Large intestine (tissue), 3 donors: ENCODE results near the gene STEAP3. TPM values are rescaled to one million over a fixed set of nuclear protein-coding genes. Genes with fewer than 3 reads are reported as not detected.

Experiments
- DNase-seq, 2 donors: peaks; one replicate each; pipeline versions ENCODE4 v3.0.0 to v3.0.0-alpha.2; 2013
- H3K27ac ChIP-seq: one replicate; pipeline ENCODE4 v1.5.1; 2013; ENCODE audit warnings: low read length
- H3K27me3 ChIP-seq: 2 replicates; pipeline ENCODE4 v1.6.1; 2013; ENCODE audit warnings: low read length; ENCODE audit not compliant: control insufficient read depth, insufficient read depth
- H3K36me3 ChIP-seq: 2 replicates; pipeline ENCODE4 v1.6.1; 2013; ENCODE audit warnings: low read length; ENCODE audit not compliant: control insufficient read depth, insufficient read depth
- H3K4me1 ChIP-seq: one replicate; pipeline ENCODE4 v1.6.1; 2013; ENCODE audit warnings: low read length; ENCODE audit not compliant: control insufficient read depth, insufficient read depth
- H3K4me3 ChIP-seq: one replicate; pipeline ENCODE4 v1.5.1; 2013; ENCODE audit warnings: low read length
- H3K9me3 ChIP-seq: one replicate; pipeline ENCODE4 v1.6.1; 2013; ENCODE audit warnings: mild to moderate bottlenecking, low read depth, low read length, moderate library complexity; ENCODE audit not compliant: control insufficient read depth
- WGBS: methylation state at CpG from one replicate; pipeline ENCODE4 v1.1.5; 2013; ENCODE audit warnings: low lambda C conversion rate; ENCODE audit not compliant: insufficient coverage; 5-methylcytosine and 5-hydroxymethylcytosine counted together
- polyA plus RNA-seq: library from polyadenylated mRNA; unstranded; fragments of 120-200 nt; gene quantifications from one replicate; pipeline ENCODE4 v1.2.1, GENCODE V29; 2013

STEAP3 gene
- polyA plus RNA-seq, 1 donor, result 1.4 TPM

GRCh38 chr2:119216994-119217393 is 6.6 kb upstream of the STEAP3 start:
- no CpG with 5 or more reads among the region's 5 CpGs for WGBS
- Histone ChIP-seq H3K9me3 (no peaks in the 10 kb centered on the region), H3K27ac (no peak overlapping the region), H3K4me1 (no peaks in the 10 kb centered on the region), H3K27me3 (peaks cover 19% of the 10 kb centered on the region), H3K4me3 (no peak overlapping the region), H3K36me3 (no peaks in the 10 kb centered on the region)
- DNase-seq, result no peak

GRCh38 chr2:119218478-119219064 is 5.1 kb upstream of the STEAP3 start:
- 79% methylated on average over 2 of the region's 6 CpGs for WGBS
- peaks cover 28% of the 10 kb centered on the region for H3K27me3 ChIP-seq
- no peaks in the 10 kb centered on the region for H3K9me3 ChIP-seq
- H3K4me1 ChIP-seq, result no peaks in the 10 kb centered on the region
- H3K27ac ChIP-seq, result no peak overlapping the region
- H3K4me3 ChIP-seq, result no peak overlapping the region
- no peaks in the 10 kb centered on the region for H3K36me3 ChIP-seq
- peak; percentile 12 to 17 for DNase-seq

GRCh38 chr2:119219873-119220272 is 3.8 kb upstream of the STEAP3 start:
- Histone ChIP-seq H3K9me3 (no peaks in the 10 kb centered on the region), H3K27ac (no peak overlapping the region), H3K4me1 (peaks cover 9% of the 10 kb centered on the region), H3K36me3 (no peaks in the 10 kb centered on the region), H3K27me3 (peaks cover 36% of the 10 kb centered on the region), H3K4me3 (no peak overlapping the region)
- WGBS, result no CpG with 5 or more reads among the region's 6 CpGs
- no peak for DNase-seq

GRCh38 chr2:119220720-119221301 is 2.8 kb upstream of the STEAP3 start:
- WGBS, result 100% methylated on average over 1 of the region's 2 CpGs
- H3K9me3 ChIP-seq, result no peaks in the 10 kb centered on the region
- peaks cover 18% of the 10 kb centered on the region for H3K4me1 ChIP-seq

GRCh38 chr2:119221609-119222008 is 2.0 kb upstream of the STEAP3 start:
- WGBS, result no CpG with 5 or more reads among the region's 5 CpGs
- Histone ChIP-seq H3K36me3 (no peaks in the 10 kb centered on the region), H3K4me1 (peaks cover 22% of the 10 kb centered on the region), H3K27me3 (peaks cover 46% of the 10 kb centered on the region), H3K27ac (no peak overlapping the region), H3K4me3 (no peak overlapping the region), H3K9me3 (no peaks in the 10 kb centered on the region)
- DNase-seq, result no peak

More at GRCh38 chr2:119220720-119221301, 2.8 kb upstream of the STEAP3 start:
- no peak for DNase-seq
- no peak overlapping the region for H3K27ac ChIP-seq
- H3K4me3 ChIP-seq, result no peak overlapping the region
- peaks cover 40% of the 10 kb centered on the region for H3K27me3 ChIP-seq
- H3K36me3 ChIP-seq, result no peaks in the 10 kb centered on the region

- peaks cover 22% of the 10 kb centered on the region for H3K4me1 ChIP-seq
- H3K4me3 ChIP-seq, result no peak overlapping the region
- H3K36me3 ChIP-seq, result no peaks in the 10 kb centered on the region
- no CpG with 5 or more reads among the region's 2 CpGs for WGBS
- no peak for DNase-seq
- no peak overlapping the region for H3K27ac ChIP-seq
- no peaks in the 10 kb centered on the region for H3K9me3 ChIP-seq
- peaks cover 46% of the 10 kb centered on the region for H3K27me3 ChIP-seq
These were observed 1.4 kb upstream of the STEAP3 start for GRCh38 chr2:119222213-119222612.

GRCh38 chr2:119222863-119223520 is 642 bp upstream of the STEAP3 start:
- H3K36me3 ChIP-seq, result no peaks in the 10 kb centered on the region
- no peak overlapping the region for H3K4me3 ChIP-seq
- 100% methylated on average over 2 of the region's 22 CpGs for whole genome bisulfite sequencing
- no peak for DNase-seq
- H3K27me3 ChIP-seq, result peaks cover 46% of the 10 kb centered on the region
- H3K9me3 ChIP-seq, result no peaks in the 10 kb centered on the region
- no peak overlapping the region for H3K27ac ChIP-seq
- peaks cover 22% of the 10 kb centered on the region for H3K4me1 ChIP-seq

- peaks cover 22% of the 10 kb centered on the region for H3K4me1 ChIP-seq
- H3K27ac ChIP-seq, result no peak overlapping the region
- no CpG with 5 or more reads among the region's 13 CpGs for WGBS
- DNase-seq, result no peak
- peaks cover 47% of the 10 kb centered on the region for H3K27me3 ChIP-seq
- peak overlapping the region; percentile 15 for H3K4me3 ChIP-seq
- H3K9me3 ChIP-seq, result no peaks in the 10 kb centered on the region
- H3K36me3 ChIP-seq, result no peaks in the 10 kb centered on the region
These were observed 914 bp downstream of the STEAP3 start for GRCh38 chr2:119224391-119225104.

- DNase-seq, result peak; percentile 74 to 83
- Histone ChIP-seq H3K9me3 (no peaks in the 10 kb centered on the region), H3K27me3 (peaks cover 44% of the 10 kb centered on the region), H3K4me1 (peaks cover 22% of the 10 kb centered on the region), H3K36me3 (no peaks in the 10 kb centered on the region), H3K27ac (no peak overlapping the region), H3K4me3 (no peak overlapping the region)
- no CpG with 5 or more reads among the region's 7 CpGs for WGBS
These were observed 1.7 kb downstream of the STEAP3 start for GRCh38 chr2:119225105-119225865.

- DNase-seq, result no peak
- Histone ChIP-seq H3K9me3 (no peaks in the 10 kb centered on the region), H3K4me1 (peaks cover 22% of the 10 kb centered on the region), H3K27me3 (peaks cover 40% of the 10 kb centered on the region), H3K36me3 (no peaks in the 10 kb centered on the region), H3K27ac (no peak overlapping the region), H3K4me3 (no peak overlapping the region)
- WGBS, result no CpG with 5 or more reads among the region's 9 CpGs
These were observed 2.3 kb downstream of the STEAP3 start for GRCh38 chr2:119225926-119226325.
